GM19240 (cell line): ENCODE results near the gene NCLN.
"Not testable (repeated sequence)": the region's sequence is repeated elsewhere in the genome, so short reads cannot be mapped to it uniquely, and the experiment has no call there.

Experiments used
- DNase-seq: peaks from one replicate; pipeline ENCODE4 v3.0.0; 2011; ENCODE audit warnings: low spot score; ENCODE audit not compliant: insufficient read length

Gene NCLN

GRCh38 chr19:3154447-3154846 lies 31.3 kb upstream of the NCLN start:
- not testable (repeated sequence) for DNase-seq

GRCh38 chr19:3154957-3155736 lies 30.6 kb upstream of the NCLN start:
- peak; percentile 65 for DNase-seq

DNA sequence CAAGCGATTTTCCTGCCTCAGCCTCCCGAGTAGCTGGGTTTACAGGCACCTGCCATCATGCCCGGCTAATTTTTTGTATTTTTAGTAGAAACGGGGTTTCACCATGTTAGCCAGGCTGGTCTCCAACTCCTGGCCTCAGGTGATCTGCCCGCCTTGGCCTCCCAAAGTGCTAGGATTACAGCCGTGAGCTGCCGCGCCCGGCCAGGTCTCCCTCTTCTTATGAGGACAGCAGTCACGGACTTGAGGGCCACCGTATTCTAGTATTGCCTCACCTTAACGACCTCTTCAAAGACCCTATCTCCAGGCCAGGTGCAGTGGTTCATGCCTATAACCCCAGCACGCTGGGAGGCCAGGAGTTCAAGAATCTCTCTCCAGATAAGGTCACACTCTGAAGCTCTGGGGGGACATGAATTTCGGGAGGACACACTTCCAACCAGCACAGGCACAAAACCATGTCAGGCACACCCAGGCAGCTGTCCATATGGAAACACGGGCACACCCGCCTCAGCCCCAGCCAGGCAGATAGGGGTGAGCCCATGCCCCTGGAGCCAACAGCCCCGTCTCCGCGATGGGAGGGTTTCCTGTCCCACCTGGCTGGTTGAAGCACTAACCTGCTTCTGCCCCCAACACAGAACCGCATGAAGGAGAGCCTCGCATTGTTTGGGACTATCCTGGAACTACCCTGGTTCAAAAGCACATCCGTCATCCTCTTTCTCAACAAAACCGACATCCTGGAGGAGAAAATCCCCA lies 28.5 kb upstream of the NCLN start:
- no peak for DNase-seq

DNA sequence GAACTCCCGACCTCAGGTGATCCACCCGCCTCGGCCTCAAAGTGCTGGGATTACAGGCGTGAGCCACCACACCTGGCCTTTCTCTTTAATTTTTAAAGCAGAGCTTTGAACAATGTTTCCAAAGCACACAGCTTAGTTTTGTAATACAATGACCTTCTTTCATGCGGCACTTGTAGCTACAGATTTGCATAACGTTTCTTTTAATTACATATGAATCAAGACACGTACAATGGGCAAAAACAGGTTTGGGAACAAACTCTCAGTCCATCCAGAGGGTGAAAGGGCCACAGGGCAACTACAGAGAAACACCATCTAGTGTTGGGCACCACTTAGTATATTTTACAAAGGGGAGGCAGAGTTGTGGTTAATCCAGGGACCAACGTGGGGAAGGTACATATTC lies 26.2 kb upstream of the NCLN start:
- no peak for DNase-seq

DNA sequence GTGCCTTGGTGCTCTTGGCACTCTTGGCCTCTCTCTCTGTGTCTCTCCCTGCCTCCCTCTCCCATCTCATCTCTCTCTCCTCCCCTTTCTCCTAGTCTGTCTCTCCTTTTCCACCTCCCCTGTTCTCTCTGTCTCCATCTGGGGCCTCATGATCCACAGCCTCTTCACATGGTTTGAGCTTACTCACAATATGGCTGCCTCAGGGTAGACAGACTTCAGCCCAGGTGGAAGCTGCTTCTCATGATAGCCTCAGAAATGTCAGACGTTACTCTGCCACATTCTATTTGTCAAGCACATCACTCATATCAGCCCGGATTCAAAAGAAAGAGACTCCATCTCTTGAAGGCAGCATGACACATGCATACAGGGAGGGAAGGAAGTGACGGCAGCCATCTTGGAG lies 25.5 kb upstream of the NCLN start:
- no peak for DNase-seq

DNA sequence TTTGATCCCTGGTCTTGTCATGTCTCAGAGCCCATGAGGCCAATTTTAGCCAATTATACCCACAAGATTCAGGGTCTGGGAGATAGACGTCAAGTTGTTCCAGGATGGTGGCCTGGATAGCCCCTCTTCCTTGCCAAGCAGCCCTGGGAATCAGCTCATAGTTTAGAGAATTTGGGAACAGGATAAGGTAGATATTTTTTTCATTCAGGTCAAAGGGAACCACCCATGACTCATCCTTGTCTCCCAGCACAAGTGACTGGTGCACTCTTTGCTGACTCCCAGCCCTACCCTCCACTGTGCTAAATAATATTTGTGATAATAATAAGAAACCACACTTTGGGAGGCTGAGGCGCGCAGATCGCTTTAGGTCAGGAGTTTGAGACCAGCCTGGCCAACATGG lies 24.3 kb upstream of the NCLN start:
- no peak for DNase-seq

- DNase-seq, result no peak
Measured at GRCh38 chr19:3162418-3163229, 23.1 kb upstream of the NCLN start.

- peak; percentile 85 for DNase-seq
Measured at GRCh38 chr19:3163230-3163886, 22.4 kb upstream of the NCLN start.

GRCh38 chr19:3163943-3164342 lies 21.8 kb upstream of the NCLN start:
- no peak for DNase-seq

GRCh38 chr19:3167533-3168272 lies 18.0 kb upstream of the NCLN start:
- no peak for DNase-seq

DNA sequence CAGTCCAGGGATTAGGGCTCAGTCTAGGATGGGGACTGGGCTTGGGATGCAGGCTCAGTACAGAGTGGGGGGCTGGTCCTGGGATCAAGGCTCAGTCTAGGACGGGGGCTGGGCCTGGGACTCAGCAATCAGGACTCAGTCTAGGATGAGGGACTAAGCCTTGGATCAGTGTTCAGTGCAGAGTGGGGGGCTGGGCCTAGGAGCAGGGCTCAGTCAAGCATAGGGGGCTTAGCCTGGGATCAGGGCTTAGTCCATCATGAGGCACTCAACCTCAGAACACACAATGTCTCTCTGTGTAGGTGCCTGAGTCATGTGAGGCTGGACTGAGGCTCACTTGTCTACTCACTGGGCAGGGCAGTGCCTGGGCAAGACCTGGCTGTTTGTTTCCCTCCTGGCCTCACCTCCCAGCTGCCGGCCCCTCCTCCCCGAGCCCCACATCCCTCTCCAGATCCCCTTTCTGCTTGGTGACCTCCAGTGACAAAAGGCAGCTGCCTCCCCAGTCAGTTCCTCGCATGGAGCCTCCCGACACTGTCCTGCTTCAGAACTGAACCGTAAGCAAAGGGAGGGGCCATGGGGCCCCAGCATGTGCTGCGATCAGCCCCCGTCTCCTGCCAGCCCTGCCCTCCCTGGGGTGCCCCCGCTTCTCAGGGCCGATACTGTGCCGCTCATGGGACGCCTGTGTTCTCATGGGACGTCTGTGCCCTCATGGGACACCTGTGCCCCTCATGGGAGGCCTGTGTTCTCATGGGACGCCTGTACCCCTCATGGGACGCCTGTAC lies 13.6 kb upstream of the NCLN start:
- DNase-seq, result no peak

DNA sequence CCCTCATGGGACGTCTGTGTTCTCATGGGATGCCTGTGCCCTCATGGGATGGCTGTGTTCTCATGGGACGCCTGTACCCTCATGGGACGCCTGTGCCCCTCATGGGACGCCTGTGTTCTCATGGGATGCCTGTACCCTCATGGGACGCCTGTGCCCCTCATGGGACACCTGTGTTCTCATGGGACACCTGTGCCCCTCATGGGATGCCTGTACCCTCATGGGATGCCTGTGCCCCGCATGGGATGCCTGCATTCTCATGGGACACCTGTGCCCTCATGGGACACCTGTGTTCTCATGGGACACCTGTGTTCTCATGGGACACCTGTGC lies 13.1 kb upstream of the NCLN start:
- not testable (repeated sequence) for DNase-seq

DNA sequence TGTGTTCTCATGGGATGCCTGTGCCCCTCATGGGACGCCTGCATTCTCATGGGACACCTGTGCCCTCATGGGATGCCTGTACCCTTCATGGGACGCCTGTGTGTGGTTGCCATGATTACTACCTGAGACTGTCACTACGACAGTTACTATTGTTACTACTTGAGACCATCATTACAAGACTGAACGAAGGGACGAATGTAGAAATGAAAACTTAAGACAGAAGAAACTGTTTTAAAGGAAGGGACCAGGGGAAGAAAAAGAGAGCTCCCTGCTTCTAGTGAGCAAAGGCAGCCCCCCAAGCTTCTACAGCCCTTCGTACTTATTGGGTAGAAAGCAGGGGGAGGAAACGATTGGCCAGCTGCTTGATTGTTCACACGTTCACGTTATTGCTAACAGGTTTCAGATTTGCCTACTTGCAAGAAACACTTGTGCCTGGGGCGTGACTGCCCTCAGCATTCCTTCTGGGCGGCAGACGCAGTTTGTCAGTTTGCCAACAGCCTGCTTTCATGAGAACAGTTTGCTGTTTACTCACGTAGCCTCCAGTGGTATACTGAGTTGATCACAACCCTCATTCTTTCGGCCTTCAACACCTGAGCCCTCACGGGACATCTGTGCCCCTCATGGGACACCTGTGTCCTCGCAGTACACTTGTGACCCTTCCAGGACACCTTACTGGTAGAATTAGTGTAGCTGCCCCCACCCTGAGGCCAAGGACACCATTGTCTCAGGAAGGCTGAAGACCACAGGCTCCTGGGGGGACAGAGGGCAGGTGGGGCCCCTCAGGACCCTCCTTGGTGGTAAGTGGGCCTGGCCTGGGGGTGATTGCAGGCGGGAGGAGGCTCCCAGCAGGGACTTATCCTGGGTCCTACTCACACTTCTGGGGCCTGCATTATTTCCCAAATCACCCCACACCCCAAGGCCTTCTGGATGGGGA lies 9.7 kb upstream of the NCLN start:
- no peak for DNase-seq

DNA sequence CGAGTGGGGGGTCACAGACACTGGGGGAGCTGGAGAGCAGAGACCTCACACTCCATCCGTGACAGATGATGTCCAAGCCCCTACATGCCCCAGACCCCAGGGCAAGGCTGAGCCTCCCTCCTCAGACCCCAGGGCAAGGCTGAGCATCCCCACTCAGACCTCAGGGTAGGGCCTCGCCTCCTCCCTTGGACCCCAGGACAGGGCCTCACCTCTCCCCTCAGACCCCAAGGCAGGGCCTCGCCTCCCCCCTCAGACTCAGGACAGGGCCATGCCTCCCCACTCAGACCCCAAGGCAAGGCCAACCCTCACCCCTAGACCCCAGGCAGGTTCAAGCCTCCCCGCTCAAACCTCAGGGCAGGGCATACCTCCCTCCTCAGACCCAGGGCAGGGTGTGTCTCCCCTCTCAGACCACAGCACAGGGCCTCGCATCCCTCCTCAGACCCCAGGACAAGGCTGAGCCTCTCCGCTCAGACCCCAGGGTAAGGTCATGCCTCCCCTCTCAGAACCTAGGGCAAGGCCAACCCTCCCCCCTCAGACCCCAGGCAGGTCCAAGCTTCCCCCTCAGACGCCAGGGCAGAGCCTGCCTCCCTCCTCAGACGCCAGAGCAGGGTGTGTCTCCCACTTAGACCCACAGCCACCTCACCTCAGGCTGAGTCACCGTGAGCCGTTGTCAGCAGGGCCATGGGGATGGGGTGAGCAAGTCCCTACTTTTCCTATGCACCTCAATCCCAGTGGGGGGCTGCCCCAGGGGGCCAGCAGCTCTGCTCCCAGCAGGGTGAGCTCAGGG lies 8.8 kb upstream of the NCLN start:
- DNase-seq, result no peak

- DNase-seq, result no peak
Measured at GRCh38 chr19:3178377-3178972, 7.3 kb upstream of the NCLN start, which contains the start of gene S1PR4. TSS of gene S1PR4 (plus strand) at chr19:3178769. CDS start at chr19:3178793, 24 bp downstream.

DNA sequence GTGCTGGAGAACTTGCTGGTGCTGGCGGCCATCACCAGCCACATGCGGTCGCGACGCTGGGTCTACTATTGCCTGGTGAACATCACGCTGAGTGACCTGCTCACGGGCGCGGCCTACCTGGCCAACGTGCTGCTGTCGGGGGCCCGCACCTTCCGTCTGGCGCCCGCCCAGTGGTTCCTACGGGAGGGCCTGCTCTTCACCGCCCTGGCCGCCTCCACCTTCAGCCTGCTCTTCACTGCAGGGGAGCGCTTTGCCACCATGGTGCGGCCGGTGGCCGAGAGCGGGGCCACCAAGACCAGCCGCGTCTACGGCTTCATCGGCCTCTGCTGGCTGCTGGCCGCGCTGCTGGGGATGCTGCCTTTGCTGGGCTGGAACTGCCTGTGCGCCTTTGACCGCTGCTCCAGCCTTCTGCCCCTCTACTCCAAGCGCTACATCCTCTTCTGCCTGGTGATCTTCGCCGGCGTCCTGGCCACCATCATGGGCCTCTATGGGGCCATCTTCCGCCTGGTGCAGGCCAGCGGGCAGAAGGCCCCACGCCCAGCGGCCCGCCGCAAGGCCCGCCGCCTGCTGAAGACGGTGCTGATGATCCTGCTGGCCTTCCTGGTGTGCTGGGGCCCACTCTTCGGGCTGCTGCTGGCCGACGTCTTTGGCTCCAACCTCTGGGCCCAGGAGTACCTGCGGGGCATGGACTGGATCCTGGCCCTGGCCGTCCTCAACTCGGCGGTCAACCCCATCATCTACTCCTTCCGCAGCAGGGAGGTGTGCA lies 6.6 kb upstream of the NCLN start:
- DNase-seq, result no peak

GRCh38 chr19:3179739-3180293 lies 5.9 kb upstream of the NCLN start:
- no peak for DNase-seq
